ENCODE data around the gene KIAA0232.
"Not testable (repeated sequence)": the region's sequence is repeated elsewhere in the genome, so short reads cannot be mapped to it uniquely, and the experiment has no call there.

Gene KIAA0232

GRCh38 chr4:6753103-6753560, 29.4 kb upstream of the KIAA0232 start:
- Histone ChIP-seq H3K9me3 (ENCODE audit: low read depth, low read length) (no peaks in the 10 kb centered on the region), H3K9ac (ENCODE audit: insufficient read length) (no peak overlapping the region), H3K36me3 (ENCODE audit: insufficient read depth, low read length) (no peaks in the 10 kb centered on the region), H3K27ac (no peak overlapping the region), H3K4me3 (no peak overlapping the region)
- DNase-seq (ENCODE audit: low read depth, low spot score), result no peak
- TF ChIP-seq POLR2AphosphoS5 (IDR thresholded peaks at IDR 0.05; ENCODE audit: borderline replicate concordance, low read depth, low read length) (no peak), EZH2 (IDR thresholded peaks at IDR 0.05) (no peak), FOXP2 (optimal IDR thresholded peaks at IDR 0.05; ENCODE audit: control extremely low read depth, extremely low read length, insufficient read depth) (no peak)

- H3K27ac ChIP-seq, result no peak overlapping the region
- no peaks in the 10 kb centered on the region for H3K36me3 ChIP-seq (ENCODE audit: insufficient read depth, low read length)
- H3K9me3 ChIP-seq (ENCODE audit: low read depth, low read length), result no peaks in the 10 kb centered on the region
- no peak overlapping the region for H3K9ac ChIP-seq (ENCODE audit: insufficient read length)
- no peak for DNase-seq (ENCODE audit: low read depth, low spot score)
- TF ChIP-seq FOXP2 (optimal IDR thresholded peaks at IDR 0.05; ENCODE audit: control extremely low read depth, extremely low read length, insufficient read depth) (no peak), POLR2AphosphoS5 (IDR thresholded peaks at IDR 0.05; ENCODE audit: borderline replicate concordance, low read depth, low read length) (no peak), EZH2 (IDR thresholded peaks at IDR 0.05) (no peak)
- no peak overlapping the region for H3K4me3 ChIP-seq
Measured at GRCh38 chr4:6753891-6754290, 28.6 kb upstream of the KIAA0232 start.

DNA sequence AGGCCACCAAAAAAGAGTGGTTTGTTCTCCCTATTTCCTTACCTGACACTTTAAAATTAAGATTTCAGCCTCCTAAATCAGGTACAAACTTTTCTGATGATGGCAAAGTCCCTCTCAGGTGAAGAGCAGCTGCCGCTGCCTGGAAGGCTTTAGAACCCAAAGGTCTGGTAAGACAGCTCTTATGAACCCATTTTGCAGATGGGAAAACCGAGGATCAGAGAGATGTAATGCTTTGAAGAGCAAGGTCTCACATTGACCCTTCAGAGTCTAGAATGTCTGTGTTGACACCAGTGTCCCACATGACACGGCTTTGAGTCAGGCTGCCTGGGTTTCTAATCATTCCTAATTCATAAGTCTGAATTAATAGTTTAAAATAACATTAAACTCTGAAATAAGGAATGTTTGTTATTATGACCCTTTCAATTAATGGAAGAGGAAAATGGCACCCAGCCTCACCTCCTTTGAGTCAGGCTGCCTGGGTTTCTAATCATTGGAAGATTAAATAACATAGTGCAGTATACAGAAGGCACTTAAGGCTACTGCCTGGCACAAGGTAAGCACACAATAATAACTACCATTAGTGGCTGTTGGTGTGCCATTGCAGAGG, 27.9 kb upstream of the KIAA0232 start:
- no peak for TF ChIP-seq FOXP2 (optimal IDR thresholded peaks at IDR 0.05; ENCODE audit: control extremely low read depth, extremely low read length, insufficient read depth)
- no peak for TF ChIP-seq EZH2 (IDR thresholded peaks at IDR 0.05)
- no peak for TF ChIP-seq POLR2AphosphoS5 (IDR thresholded peaks at IDR 0.05; ENCODE audit: borderline replicate concordance, low read depth, low read length)
- no peak overlapping the region for H3K27ac ChIP-seq

DNA sequence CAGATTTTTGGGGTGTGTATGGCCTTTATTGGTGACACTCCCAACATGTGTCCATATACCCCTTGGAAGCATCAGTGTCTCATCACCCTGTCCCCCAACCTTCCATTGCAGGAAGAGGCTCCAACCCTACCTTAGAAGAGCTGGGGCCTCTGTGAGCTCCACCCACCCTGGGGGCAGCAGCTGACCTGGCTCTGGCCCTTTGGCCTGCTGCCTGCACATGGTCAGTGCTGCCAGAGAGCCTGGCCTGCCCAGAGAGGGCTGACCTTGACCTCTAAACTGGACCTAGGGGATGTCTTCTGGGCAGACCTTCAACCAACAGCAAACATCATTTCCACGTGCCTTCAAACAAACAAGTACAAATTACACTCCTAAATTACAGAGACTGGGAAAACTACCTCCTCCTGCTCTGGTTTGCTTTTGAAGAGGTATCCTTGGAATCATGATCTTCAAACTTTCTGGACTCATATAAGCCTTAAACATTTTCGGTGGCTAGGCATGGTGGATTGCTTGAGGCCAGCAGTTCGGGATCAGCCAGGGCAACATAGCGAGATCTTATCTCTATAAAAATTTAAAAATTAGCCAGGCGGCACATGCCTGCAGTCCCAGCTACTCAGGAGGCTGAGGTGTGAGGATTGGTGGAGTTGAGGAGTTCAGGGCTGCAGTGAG, 27.3 kb upstream of the KIAA0232 start:
- H3K9ac ChIP-seq (ENCODE audit: insufficient read length), result no peak overlapping the region
- no peak for DNase-seq (ENCODE audit: low read depth, low spot score)

More for the DNA sequence above, 27.9 kb upstream of the KIAA0232 start:
- no peak for DNase-seq (ENCODE audit: low read depth, low spot score)
- H3K36me3 ChIP-seq (ENCODE audit: insufficient read depth, low read length), result no peaks in the 10 kb centered on the region
- no peaks in the 10 kb centered on the region for H3K9me3 ChIP-seq (ENCODE audit: low read depth, low read length)
- no peak overlapping the region for H3K4me3 ChIP-seq
- no peak overlapping the region for H3K9ac ChIP-seq (ENCODE audit: insufficient read length)

DNA sequence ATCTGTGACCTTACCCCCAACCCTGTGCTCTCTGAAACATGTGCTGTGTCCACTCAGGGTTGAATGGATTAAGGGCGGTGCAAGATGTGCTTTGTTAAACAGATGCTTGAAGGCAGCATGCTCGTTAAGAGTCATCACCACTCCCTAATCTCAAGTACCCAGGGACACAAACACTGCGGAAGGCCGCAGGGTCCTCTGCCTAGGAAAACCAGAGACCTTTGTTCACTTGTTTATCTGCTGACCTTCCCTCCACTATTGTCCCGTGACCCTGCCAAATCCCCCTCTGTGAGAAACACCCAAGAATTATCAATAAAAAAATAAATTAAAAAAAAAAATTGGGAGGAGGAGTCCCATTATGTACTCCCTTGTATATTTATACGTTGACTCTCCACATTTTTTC, 26.2 kb upstream of the KIAA0232 start:
- H3K9me3 ChIP-seq (ENCODE audit: low read depth, low read length); H3K9ac ChIP-seq (ENCODE audit: insufficient read length); H3K27ac ChIP-seq; H3K4me3 ChIP-seq; H3K36me3 ChIP-seq (ENCODE audit: insufficient read depth, low read length); DNase-seq (ENCODE audit: low read depth, low spot score): not testable (repeated sequence)

More for the DNA sequence above, 27.3 kb upstream of the KIAA0232 start:
- Histone ChIP-seq H3K27ac (no peak overlapping the region), H3K4me3 (no peak overlapping the region), H3K36me3 (ENCODE audit: insufficient read depth, low read length) (no peaks in the 10 kb centered on the region), H3K9me3 (ENCODE audit: low read depth, low read length) (no peaks in the 10 kb centered on the region)
- no peak for TF ChIP-seq EZH2 (IDR thresholded peaks at IDR 0.05)
- TF ChIP-seq FOXP2 (optimal IDR thresholded peaks at IDR 0.05; ENCODE audit: control extremely low read depth, extremely low read length, insufficient read depth), result no peak
- no peak for TF ChIP-seq POLR2AphosphoS5 (IDR thresholded peaks at IDR 0.05; ENCODE audit: borderline replicate concordance, low read depth, low read length)

DNA sequence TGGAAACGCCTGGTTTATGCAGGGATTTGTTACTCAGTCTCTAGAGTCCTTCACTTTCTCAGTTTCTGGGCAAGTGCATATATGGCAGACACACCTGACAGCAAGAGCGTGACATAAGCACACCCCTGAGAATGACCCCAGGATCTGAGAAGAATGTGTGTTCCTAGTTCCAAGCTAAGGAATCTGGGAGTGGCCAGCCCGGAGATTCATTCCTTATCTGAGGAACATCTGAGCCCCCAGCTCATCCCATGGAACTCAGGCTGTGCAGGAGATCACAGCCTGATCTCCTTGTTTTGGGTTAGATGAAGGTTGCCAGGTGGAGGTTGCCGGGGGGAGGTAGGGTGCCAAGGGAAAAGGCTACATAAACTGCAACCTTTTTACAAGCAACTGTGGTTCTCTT, 23.8 kb upstream of the KIAA0232 start:
- no peak for TF ChIP-seq FOXP2 (optimal IDR thresholded peaks at IDR 0.05; ENCODE audit: control extremely low read depth, extremely low read length, insufficient read depth)
- no peak for TF ChIP-seq EZH2 (IDR thresholded peaks at IDR 0.05)
- no peak for TF ChIP-seq POLR2AphosphoS5 (IDR thresholded peaks at IDR 0.05; ENCODE audit: borderline replicate concordance, low read depth, low read length)
- Histone ChIP-seq H3K9ac (ENCODE audit: insufficient read length) (no peak overlapping the region), H3K9me3 (ENCODE audit: low read depth, low read length) (no peaks in the 10 kb centered on the region), H3K36me3 (ENCODE audit: insufficient read depth, low read length) (no peaks in the 10 kb centered on the region), H3K4me3 (no peak overlapping the region), H3K27ac (no peak overlapping the region)
- no peak for DNase-seq (ENCODE audit: low read depth, low spot score)

- Histone ChIP-seq H3K27ac (no peak overlapping the region), H3K4me3 (no peak overlapping the region), H3K36me3 (ENCODE audit: insufficient read depth, low read length) (no peaks in the 10 kb centered on the region), H3K9me3 (ENCODE audit: low read depth, low read length) (no peaks in the 10 kb centered on the region), H3K9ac (ENCODE audit: insufficient read length) (no peak overlapping the region)
- TF ChIP-seq FOXP2 (optimal IDR thresholded peaks at IDR 0.05; ENCODE audit: control extremely low read depth, extremely low read length, insufficient read depth), result no peak
- no peak for TF ChIP-seq POLR2AphosphoS5 (IDR thresholded peaks at IDR 0.05; ENCODE audit: borderline replicate concordance, low read depth, low read length)
- TF ChIP-seq EZH2 (IDR thresholded peaks at IDR 0.05), result no peak
- no peak for DNase-seq (ENCODE audit: low read depth, low spot score)
Measured at GRCh38 chr4:6760865-6761264, 21.7 kb upstream of the KIAA0232 start.

DNA sequence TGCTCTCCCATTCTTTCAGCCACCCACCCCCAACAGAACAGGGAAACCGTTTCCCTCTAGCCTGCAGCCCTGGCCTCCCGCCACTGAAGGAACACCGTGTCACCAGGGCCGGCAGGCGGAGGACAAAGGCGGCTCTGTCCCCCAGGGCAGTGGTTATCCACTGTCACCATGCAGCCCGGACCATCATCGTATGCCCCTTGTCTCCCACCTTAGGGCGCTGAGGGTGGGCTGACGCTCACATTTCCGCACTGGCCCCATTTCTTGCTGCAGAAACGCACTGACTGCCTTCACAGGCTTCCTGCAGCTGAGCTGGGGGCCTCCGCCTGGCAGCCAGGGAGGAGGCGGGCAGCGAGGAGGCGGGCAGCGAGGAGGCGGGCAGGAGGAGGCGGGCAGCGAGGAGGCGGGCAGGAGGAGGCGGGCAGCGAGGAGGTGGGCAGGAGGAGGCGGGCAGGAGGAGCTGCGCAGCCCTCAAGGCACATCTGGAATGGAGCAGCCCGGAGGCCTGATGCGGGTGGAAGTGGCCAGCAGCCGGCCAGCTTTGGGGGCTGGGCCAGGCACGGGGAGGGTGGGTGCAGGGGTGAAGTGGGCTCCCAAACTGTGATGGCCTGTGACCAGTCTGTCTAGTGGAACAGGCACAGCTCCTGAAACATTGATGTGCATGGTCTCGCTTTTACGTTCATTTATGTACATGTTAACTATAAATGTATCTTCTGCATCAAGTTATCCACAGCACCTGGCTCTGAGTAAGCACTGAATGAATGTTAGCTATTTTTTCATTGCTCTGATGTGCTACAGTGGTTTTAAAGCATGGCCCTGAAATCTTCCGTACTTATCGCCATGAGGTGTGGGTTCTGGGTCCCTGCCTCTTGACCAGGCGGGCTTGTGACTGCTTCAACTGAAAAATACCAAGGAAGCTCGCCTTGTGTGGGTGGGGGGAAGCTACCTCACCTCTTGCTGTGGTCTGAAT, 20.6 kb upstream of the KIAA0232 start:
- DNase-seq (ENCODE audit: low read depth, low spot score), result no peak
- no peaks in the 10 kb centered on the region for H3K9me3 ChIP-seq (ENCODE audit: low read depth, low read length)
- TF ChIP-seq EZH2 (IDR thresholded peaks at IDR 0.05), result no peak
- TF ChIP-seq FOXP2 (optimal IDR thresholded peaks at IDR 0.05; ENCODE audit: control extremely low read depth, extremely low read length, insufficient read depth), result no peak
- TF ChIP-seq POLR2AphosphoS5 (IDR thresholded peaks at IDR 0.05; ENCODE audit: borderline replicate concordance, low read depth, low read length), result no peak
- no peaks in the 10 kb centered on the region for H3K36me3 ChIP-seq (ENCODE audit: insufficient read depth, low read length)
- no peak overlapping the region for H3K27ac ChIP-seq
- H3K9ac ChIP-seq (ENCODE audit: insufficient read length), result no peak overlapping the region
- H3K4me3 ChIP-seq, result no peak overlapping the region
